K562 (cell line): ENCODE measurements around the gene ABT1. TPM values are rescaled to one million over a fixed set of nuclear protein-coding genes. Genes with fewer than 3 reads are reported as not detected.

Source experiments
- DMBX1 ChIP-seq: fragments of 250-450 bp; sonication (Bioruptor Pico); IDR thresholded peaks from 2 replicates; pipeline ENCODE4 v1.8.0; 2022; ENCODE audit warnings: inconsistent platforms, mild to moderate bottlenecking, moderate library complexity, borderline replicate concordance
- ESRRA ChIP-seq: fragments of 450-650 bp; IDR thresholded peaks from 2 replicates; pipeline ENCODE4 v1.6.1; 2014; ENCODE audit warnings: low read depth, mild to moderate bottlenecking, moderate library complexity, borderline replicate concordance
- MEIS2 ChIP-seq: fragments of 450-650 bp; IDR thresholded peaks from 2 replicates; pipeline ENCODE4 v1.6.1; 2014; ENCODE audit warnings: mild to moderate bottlenecking; ENCODE audit not compliant: partially characterized antibody
- MTA3 ChIP-seq: fragments of 450-650 bp; formaldehyde crosslinking; IDR thresholded peaks from 2 replicates; pipeline ENCODE4 v1.6.1; 2017; ENCODE audit warnings: mild to moderate bottlenecking, borderline replicate concordance
- NELFE ChIP-seq: IDR thresholded peaks from 2 replicates; pipeline ENCODE4 v1.6.1; 2011; ENCODE audit warnings: mild to moderate bottlenecking; ENCODE audit not compliant: insufficient read depth, insufficient read length
- PBX2 ChIP-seq, 2 experiments: IDR thresholded peaks in 1 of 2; conservative IDR thresholded peaks in 1 of 2; 2 replicates each; pipeline ENCODE4 v1.6.1; 2016; ENCODE audit warnings: low read depth in 2 of 2, mild to moderate bottlenecking in 1 of 2, missing compliant biosample characterization in 1 of 2, missing genetic modification characterization in 1 of 2, moderate library complexity in 1 of 2
- PKNOX1 ChIP-seq: fragments of 450-650 bp; IDR thresholded peaks from 2 replicates; pipeline ENCODE4 v1.6.1; 2016
- POLR3G ChIP-seq: IDR thresholded peaks from 2 replicates; pipeline ENCODE4 v1.6.1; 2011; ENCODE audit not compliant: insufficient read length, insufficient replicate concordance; ENCODE audit errors: extremely low read depth
- SIN3B ChIP-seq: fragments of 450-650 bp; IDR thresholded peaks from 2 replicates; pipeline ENCODE4 v1.6.1; 2017; ENCODE audit warnings: low read depth, mild to moderate bottlenecking, moderate library complexity
- TAF1 ChIP-seq: IDR thresholded peaks from 2 replicates; pipeline ENCODE4 v1.6.1; 2011; ENCODE audit warnings: mild to moderate bottlenecking, low read length, moderate library complexity; ENCODE audit not compliant: insufficient read depth, control insufficient read depth, severe bottlenecking; ENCODE audit errors: extremely low read depth
- THRA ChIP-seq: fragments of 450-650 bp; IDR thresholded peaks from 2 replicates; pipeline ENCODE4 v1.6.1; 2017; ENCODE audit warnings: mild to moderate bottlenecking, moderate library complexity
- XRCC3 ChIP-seq: fragments of 450-650 bp; IDR thresholded peaks from 2 replicates; pipeline ENCODE4 v1.6.1; 2017; ENCODE audit warnings: mild to moderate bottlenecking, moderate library complexity
- ZNF239 ChIP-seq: fragments of 250-450 bp; sonication (Bioruptor Pico); IDR thresholded peaks from 2 replicates; pipeline ENCODE4 v1.4.0; 2020; ENCODE audit warnings: mild to moderate bottlenecking
- ZNF445 ChIP-seq: fragments of 250-450 bp; sonication (Bioruptor Pico); IDR thresholded peaks from 2 replicates; pipeline ENCODE4 v1.4.0; 2020; ENCODE audit warnings: low read depth, mild to moderate bottlenecking, moderate library complexity
- polyA plus RNA-seq, 8 experiments: library from polyadenylated mRNA; depleted of rRNA in 4 of 8; stranded (reverse) in 5 of 8; unstranded in 3 of 8; fragments of >200 nt; fragmentation: Nextera tagmentation in 2 of 8; fragmentation: Illumina TruSeq in 1 of 8; extraction: Ambion mirVana in 2 of 8; extraction: Trizol in 1 of 8; gene quantifications; 2 replicates each; pipeline versions ENCODE4 v1.2.1 to v1.2.3, GENCODE V29; 2011 to 2014; ENCODE audit warnings: inconsistent platforms in 1 of 8, missing spikeins in 1 of 8
- total RNA-seq, 7 experiments: library from RNA; depleted of rRNA in 6 of 7; stranded (reverse); fragments of >200 nt in 6 of 7; fragmentation: Illumina TruSeq in 2 of 7; extraction: Trizol in 2 of 7; gene quantifications; 2 replicates each; pipeline versions ENCODE4 v1.2.1 to v1.2.3, GENCODE V29; 2011 to 2021; ENCODE audit warnings: low replicate concordance in 1 of 7

The ABT1 gene
- total and polyA plus RNA-seq, 9 of the 15 experiments (the other 6 are each of a cell fraction or from before 2014, with no cell fraction given), result 8.8 to 52.7 (median 40.7) TPM

- no peak for TF ChIP-seq ZNF239
- no peak for TF ChIP-seq SIN3B
- no peak for TF ChIP-seq XRCC3
- peak; percentile 74 for TF ChIP-seq PKNOX1
- no peak for TF ChIP-seq THRA
- TF ChIP-seq PBX2 (CRISPR knock-in tag; IDR thresholded peaks at IDR 0.05; ENCODE audit: low read depth), result no peak
- peak; percentile 84 for TF ChIP-seq PBX2 (tag; conservative IDR thresholded peaks at IDR 0.05; ENCODE audit: low read depth)
- no peak for TF ChIP-seq POLR3G
- TF ChIP-seq DMBX1 (CRISPR knock-in tag), result no peak
- TF ChIP-seq ZNF445 (CRISPR knock-in tag), result no peak
- TF ChIP-seq NELFE, result no peak
- no peak for TF ChIP-seq MTA3
- no peak for TF ChIP-seq TAF1
- peak; percentile 82 for TF ChIP-seq MEIS2
- no peak for TF ChIP-seq ESRRA
- TF ChIP-seq, all 486 proteins: peak for 3
Measured at GRCh38 chr6:26609463-26609862, 12.7 kb downstream of the ABT1 start (continued).
